ENCODE measurements around the gene PCNA. TPM values are rescaled to one million over a fixed set of nuclear protein-coding genes. Genes with fewer than 3 reads are reported as not detected.

PCNA gene
- total and polyA plus RNA-seq, 4 donors = 47.9 to 74.1 (median 58.6) TPM

DNA sequence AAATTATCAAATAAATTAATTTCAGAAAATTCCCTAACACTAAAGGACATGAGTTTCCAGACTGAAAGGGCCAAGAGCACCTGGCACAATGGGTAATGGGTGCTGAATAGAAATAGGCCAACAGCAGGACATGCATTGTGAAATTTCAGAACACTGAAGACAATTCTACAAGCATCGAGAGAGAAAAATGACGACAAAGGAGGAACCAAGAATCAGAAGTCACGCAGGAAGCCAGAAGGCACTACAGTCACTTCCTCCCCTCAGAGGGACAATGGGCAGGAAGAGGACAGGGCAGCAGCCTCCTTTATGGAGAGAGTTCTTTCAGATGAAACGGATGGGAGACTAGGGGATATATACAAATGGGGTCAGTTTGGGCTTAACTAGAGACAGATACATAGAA lies 29.6 kb downstream of the PCNA start:
- DNase-seq (peak in 2 of 3 donors; percentile 22 to 47), ATAC-seq (ENCODE audit: insufficient read depth, low FRiP score) (no peak)
- H3K27me3 ChIP-seq (ENCODE audit: control insufficient read depth in 3 of 3, insufficient read depth in 3 of 3, low read length in 2 of 3) = no peaks in the 10 kb centered on the region
- no peaks in the 10 kb centered on the region for H3K9me3 ChIP-seq (ENCODE audit: control insufficient read depth in 4 of 4, insufficient read depth in 3 of 4, low read length in 3 of 4)
- H3K9ac ChIP-seq (ENCODE audit: insufficient read depth in 1 of 2, low read length in 2 of 2) = no peak overlapping the region
- H3K27ac ChIP-seq (ENCODE audit: low read depth in 1 of 2, low read length in 1 of 2) = peak overlapping the region in 1 of 2 donors; percentile 63
- H3K4me1 ChIP-seq (ENCODE audit: control insufficient read depth in 5 of 5, insufficient read depth in 5 of 5, low read length in 5 of 5) = peaks cover 0 to 1% (median 0%) of the 10 kb centered on the region in 5 donors
- peaks cover 0 to 6% (median 4%) of the 10 kb centered on the region in 4 donors for H3K36me3 ChIP-seq (ENCODE audit: control insufficient read depth in 4 of 4, insufficient read depth in 4 of 4, low read length in 4 of 4)
- TF ChIP-seq, protein P1, sequence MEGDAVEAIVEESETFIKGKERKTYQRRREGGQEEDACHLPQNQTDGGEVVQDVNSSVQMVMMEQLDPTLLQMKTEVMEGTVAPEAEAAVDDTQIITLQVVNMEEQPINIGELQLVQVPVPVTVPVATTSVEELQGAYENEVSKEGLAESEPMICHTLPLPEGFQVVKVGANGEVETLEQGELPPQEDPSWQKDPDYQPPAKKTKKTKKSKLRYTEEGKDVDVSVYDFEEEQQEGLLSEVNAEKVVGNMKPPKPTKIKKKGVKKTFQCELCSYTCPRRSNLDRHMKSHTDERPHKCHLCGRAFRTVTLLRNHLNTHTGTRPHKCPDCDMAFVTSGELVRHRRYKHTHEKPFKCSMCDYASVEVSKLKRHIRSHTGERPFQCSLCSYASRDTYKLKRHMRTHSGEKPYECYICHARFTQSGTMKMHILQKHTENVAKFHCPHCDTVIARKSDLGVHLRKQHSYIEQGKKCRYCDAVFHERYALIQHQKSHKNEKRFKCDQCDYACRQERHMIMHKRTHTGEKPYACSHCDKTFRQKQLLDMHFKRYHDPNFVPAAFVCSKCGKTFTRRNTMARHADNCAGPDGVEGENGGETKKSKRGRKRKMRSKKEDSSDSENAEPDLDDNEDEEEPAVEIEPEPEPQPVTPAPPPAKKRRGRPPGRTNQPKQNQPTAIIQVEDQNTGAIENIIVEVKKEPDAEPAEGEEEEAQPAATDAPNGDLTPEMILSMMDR (IDR thresholded peaks at IDR 0.05; ENCODE audit: control extremely low read depth, extremely low read depth) = no peak
- WGBS, 2 donors = 14 to 28% methylated on average over 4 of the region's 4 CpGs
- no peak overlapping the region for H3K4me3 ChIP-seq

DNA sequence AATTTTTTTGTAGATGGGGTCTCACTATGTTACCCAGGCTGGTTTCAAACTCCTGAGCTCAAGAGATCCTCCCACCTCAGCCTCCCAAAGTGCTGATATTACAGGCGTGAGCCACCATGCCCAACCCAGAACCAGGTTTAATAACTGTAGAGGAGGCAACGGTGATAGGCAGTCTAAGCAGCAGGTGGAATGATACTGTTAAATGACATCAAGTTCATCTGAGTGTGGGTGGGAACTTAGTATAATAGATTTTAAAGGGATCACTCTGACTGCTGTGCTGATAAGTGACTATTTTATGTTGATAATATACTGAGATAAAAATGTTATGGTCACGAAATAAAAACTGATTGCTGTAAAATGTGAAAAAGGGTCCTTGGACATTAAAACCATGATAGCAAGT lies 31.1 kb downstream of the PCNA start:
- Histone ChIP-seq H3K4me1 (ENCODE audit: control insufficient read depth in 5 of 5, insufficient read depth in 5 of 5, low read length in 5 of 5) (peaks cover 0 to 1% (median 0%) of the 10 kb centered on the region in 5 donors), H3K27ac (ENCODE audit: low read depth in 1 of 2, low read length in 1 of 2) (no peak overlapping the region), H3K9me3 (ENCODE audit: control insufficient read depth in 4 of 4, insufficient read depth in 3 of 4, low read length in 3 of 4) (no peaks in the 10 kb centered on the region), H3K27me3 (ENCODE audit: control insufficient read depth in 3 of 3, insufficient read depth in 3 of 3, low read length in 2 of 3) (no peaks in the 10 kb centered on the region), H3K4me3 (no peak overlapping the region), H3K36me3 (ENCODE audit: control insufficient read depth in 4 of 4, insufficient read depth in 4 of 4, low read length in 4 of 4) (peaks cover 0 to 6% (median 4%) of the 10 kb centered on the region in 4 donors), H3K9ac (ENCODE audit: insufficient read depth in 1 of 2, low read length in 2 of 2) (no peak overlapping the region)
- no peak for ATAC-seq (ENCODE audit: insufficient read depth, low FRiP score)
- no peak for DNase-seq
- TF ChIP-seq, protein P1 (IDR thresholded peaks at IDR 0.05; ENCODE audit: control extremely low read depth, extremely low read depth) = no peak
- WGBS, 2 donors = 79 to 93% methylated on average over 3 of the region's 3 CpGs

DNA sequence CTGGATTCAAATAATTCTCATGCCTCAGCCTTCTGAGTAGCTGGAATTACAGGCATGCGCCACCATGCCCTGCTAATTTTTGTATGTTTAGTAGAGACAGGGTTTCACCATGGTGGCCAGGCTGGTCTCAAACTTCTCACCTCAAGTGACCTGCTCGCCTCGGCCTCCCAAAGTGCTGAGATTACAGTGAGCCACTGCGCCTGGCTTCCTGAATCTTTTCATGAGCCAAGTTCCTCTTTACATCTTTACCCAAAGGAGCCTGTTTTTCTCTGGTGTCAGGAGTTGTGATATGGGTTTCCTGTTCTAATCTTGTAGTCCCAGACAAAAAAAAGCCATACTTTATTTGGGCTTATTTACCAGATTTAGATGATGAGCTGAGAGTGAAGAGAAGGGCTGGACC lies 34.4 kb downstream of the PCNA start:
- Histone ChIP-seq H3K27me3 (ENCODE audit: control insufficient read depth in 3 of 3, insufficient read depth in 3 of 3, low read length in 2 of 3) (no peaks in the 10 kb centered on the region), H3K36me3 (ENCODE audit: control insufficient read depth in 4 of 4, insufficient read depth in 4 of 4, low read length in 4 of 4) (peaks cover 0 to 2% (median 0%) of the 10 kb centered on the region in 4 donors), H3K9ac (ENCODE audit: insufficient read depth in 1 of 2, low read length in 2 of 2) (no peak overlapping the region), H3K9me3 (ENCODE audit: control insufficient read depth in 4 of 4, insufficient read depth in 3 of 4, low read length in 3 of 4) (no peaks in the 10 kb centered on the region), H3K4me3 (no peak overlapping the region), H3K4me1 (ENCODE audit: control insufficient read depth in 5 of 5, insufficient read depth in 5 of 5, low read length in 5 of 5) (peaks cover 0 to 1% (median 0%) of the 10 kb centered on the region in 5 donors), H3K27ac (ENCODE audit: low read depth in 1 of 2, low read length in 1 of 2) (peak overlapping the region in 1 of 2 donors; percentile 18)
- TF ChIP-seq, protein P1 (IDR thresholded peaks at IDR 0.05; ENCODE audit: control extremely low read depth, extremely low read depth) = no peak
- 41 to 62% methylated on average over 4 of the region's 4 CpGs for WGBS, 2 donors
- DNase-seq (no peak), ATAC-seq (ENCODE audit: insufficient read depth, low FRiP score) (no peak)

DNA sequence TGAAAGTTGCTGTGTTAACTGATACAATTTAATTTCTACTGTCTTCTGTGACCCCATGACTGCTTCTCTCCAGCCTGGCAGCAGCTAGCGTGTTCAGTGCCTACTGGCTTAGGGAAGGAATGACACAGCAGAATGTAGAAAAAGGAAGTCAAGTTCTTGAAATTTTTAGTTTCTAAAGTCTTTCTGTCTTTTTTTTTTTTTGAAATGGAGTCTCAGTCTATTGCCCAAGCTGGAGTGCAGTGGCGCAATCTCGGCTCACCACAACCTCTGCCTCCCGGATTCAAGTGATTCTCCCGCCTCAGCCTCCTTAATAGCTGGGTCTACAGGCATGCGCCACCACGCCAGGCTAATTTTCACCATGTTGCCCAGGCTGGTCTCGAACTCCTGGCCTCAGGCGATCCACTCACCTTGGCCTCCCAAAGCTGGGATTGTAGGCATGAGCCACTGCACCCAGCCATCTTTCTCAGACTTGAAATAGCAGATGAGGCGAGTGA lies 39.3 kb downstream of the PCNA start:
- 48 to 69% methylated on average over 10 of the region's 10 CpGs for WGBS, 2 donors
- Histone ChIP-seq H3K27ac (ENCODE audit: low read depth in 1 of 2, low read length in 1 of 2) (peak overlapping the region in 1 of 2 donors; percentile 74), H3K9me3 (ENCODE audit: control insufficient read depth in 4 of 4, insufficient read depth in 3 of 4, low read length in 3 of 4) (no peaks in the 10 kb centered on the region), H3K4me1 (ENCODE audit: control insufficient read depth in 5 of 5, insufficient read depth in 5 of 5, low read length in 5 of 5) (peaks cover 0 to 8% (median 3%) of the 10 kb centered on the region in 5 donors), H3K36me3 (ENCODE audit: control insufficient read depth in 4 of 4, insufficient read depth in 4 of 4, low read length in 4 of 4) (no peaks in the 10 kb centered on the region), H3K4me3 (no peak overlapping the region), H3K9ac (ENCODE audit: insufficient read depth in 1 of 2, low read length in 2 of 2) (no peak overlapping the region), H3K27me3 (ENCODE audit: control insufficient read depth in 3 of 3, insufficient read depth in 3 of 3, low read length in 2 of 3) (no peaks in the 10 kb centered on the region)
- peak; percentile 42 for ATAC-seq (ENCODE audit: insufficient read depth, low FRiP score)
- DNase-seq = peak in 2 of 3 donors; percentile 20 to 30
- TF ChIP-seq, protein P1 (IDR thresholded peaks at IDR 0.05; ENCODE audit: control extremely low read depth, extremely low read depth) = no peak

Measured in lung (tissue), 12 donors.